ENCODE results near the gene FAM124A.
"Not testable (repeated sequence)": the region's sequence is repeated elsewhere in the genome, so short reads cannot be mapped to it uniquely, and the experiment has no call there.

FAM124A gene

DNA sequence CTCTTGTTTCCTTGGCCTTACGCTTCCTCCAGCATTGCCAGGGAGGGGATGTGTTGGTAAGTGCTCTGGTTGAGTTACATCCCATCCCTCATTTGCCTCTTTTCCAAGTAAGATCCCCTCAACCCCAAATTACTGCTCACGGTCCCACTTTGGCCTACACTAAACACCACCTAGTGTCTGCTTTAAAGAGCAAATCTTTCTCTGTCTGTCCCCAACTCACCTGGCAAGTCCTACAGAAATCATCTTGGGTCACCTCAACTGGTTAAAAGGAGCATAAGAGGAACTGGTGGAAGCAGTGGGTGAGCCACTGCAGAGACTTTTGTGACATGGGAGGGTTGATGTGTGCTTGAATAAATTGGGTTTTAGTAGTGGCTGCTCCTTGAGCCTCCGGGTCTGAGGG is 62.1 kb downstream of the FAM124A start:
- DNase-seq (ENCODE audit: extremely low spot score): no peak
- ChIA-PET CTCF (interaction anchor here (4.3 to 7.3 kb wide), 2 partner anchors 13 to 159 kb away, joined by 64 to 187 read pairs; no protein-coding TSS in a partner anchor), POLR2A (no interaction called here)
- TF ChIP-seq, protein P1, sequence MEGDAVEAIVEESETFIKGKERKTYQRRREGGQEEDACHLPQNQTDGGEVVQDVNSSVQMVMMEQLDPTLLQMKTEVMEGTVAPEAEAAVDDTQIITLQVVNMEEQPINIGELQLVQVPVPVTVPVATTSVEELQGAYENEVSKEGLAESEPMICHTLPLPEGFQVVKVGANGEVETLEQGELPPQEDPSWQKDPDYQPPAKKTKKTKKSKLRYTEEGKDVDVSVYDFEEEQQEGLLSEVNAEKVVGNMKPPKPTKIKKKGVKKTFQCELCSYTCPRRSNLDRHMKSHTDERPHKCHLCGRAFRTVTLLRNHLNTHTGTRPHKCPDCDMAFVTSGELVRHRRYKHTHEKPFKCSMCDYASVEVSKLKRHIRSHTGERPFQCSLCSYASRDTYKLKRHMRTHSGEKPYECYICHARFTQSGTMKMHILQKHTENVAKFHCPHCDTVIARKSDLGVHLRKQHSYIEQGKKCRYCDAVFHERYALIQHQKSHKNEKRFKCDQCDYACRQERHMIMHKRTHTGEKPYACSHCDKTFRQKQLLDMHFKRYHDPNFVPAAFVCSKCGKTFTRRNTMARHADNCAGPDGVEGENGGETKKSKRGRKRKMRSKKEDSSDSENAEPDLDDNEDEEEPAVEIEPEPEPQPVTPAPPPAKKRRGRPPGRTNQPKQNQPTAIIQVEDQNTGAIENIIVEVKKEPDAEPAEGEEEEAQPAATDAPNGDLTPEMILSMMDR (IDR thresholded peaks at IDR 0.05; ENCODE audit: control extremely low read depth, extremely low read depth, low read depth, missing control alignments): no peak

DNA sequence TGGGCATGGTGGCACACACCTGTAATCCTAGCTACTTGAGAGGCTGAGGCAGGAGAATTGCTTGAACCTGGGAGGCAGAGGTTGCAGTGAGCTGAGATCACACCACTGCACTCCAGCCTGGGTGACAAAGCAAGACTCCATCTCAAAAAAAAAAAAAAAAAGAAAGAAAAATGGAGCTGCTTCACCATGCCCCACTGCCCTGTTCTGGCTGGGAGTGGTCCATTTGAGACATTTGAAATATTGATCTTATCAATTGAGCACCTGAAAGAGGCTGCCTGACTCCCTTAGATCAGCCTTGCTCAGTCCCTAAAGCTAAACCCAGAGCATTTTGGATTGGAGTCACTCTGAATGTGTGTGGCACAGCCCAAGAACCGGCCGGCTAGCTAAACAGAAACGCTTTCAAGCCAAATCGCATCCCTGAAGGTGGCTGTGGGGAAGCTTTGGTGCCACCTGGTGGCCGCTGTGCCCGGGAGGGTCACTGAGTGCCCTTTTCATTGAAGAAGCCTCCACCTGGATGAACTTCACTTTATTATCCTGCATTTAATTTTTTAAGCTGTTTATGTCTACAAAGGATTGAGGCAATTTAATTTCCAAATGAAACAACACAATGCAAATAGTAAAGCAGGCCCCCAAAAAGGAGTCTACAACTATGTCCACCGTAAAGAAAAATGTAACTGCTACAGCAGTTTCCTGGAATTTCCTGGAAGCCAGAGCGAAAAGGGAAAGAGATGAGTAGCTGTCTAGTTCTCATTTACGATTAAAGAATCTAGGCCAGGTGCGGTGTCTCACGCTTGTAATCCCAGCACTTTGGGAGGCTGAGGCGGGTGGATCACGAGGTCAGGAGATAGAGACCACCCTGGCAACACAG is 64.2 kb downstream of the FAM124A start:
- POLR2A ChIA-PET: interaction anchor here (0.6 kb wide), 1 partner anchor 1350 kb away, joined by 3 read pairs; the partner anchor contains the start of gene SPRYD7
- DNase-seq (ENCODE audit: extremely low spot score): peak; percentile 76

DNA sequence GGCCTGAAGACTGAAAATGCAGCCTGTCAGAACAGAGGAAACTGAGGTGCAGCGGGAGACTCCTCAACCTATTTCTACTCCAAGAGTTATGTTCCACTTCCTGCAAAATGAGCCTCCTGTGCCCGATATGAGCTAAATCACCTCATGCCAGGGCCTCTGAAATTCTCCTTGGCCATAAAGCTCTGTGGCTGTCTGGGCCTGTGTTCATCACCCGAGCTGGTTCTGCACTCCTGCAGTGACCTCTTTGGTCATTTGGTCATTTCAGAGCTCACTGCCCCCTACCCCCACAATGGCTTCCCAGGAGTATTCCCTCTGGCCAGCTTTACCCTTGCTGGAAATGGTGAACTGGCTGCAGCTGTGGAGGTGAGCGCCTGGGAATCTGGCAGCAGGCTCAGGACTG is 65.6 kb downstream of the FAM124A start:
- TF ChIP-seq, protein P1 (IDR thresholded peaks at IDR 0.05; ENCODE audit: control extremely low read depth, extremely low read depth, low read depth, missing control alignments): no peak
- CTCF ChIA-PET: interaction anchor here (0.6 to 7.3 kb wide), 21 partner anchors 10 to 840 kb away, joined by 3 to 187 read pairs (median 7); no protein-coding TSS in a partner anchor
- POLR2A ChIA-PET: no interaction called here
- no peak for DNase-seq (ENCODE audit: extremely low spot score)

More for the DNA sequence above, 64.2 kb downstream of the FAM124A start:
- TF ChIP-seq, protein P1 (IDR thresholded peaks at IDR 0.05; ENCODE audit: control extremely low read depth, extremely low read depth, low read depth, missing control alignments): peak; percentile 93
- CTCF ChIA-PET: interaction anchor here (0.6 to 7.3 kb wide), 61 partner anchors 8 to 1311 kb away, joined by 3 to 187 read pairs (median 4); no protein-coding TSS in a partner anchor

DNA sequence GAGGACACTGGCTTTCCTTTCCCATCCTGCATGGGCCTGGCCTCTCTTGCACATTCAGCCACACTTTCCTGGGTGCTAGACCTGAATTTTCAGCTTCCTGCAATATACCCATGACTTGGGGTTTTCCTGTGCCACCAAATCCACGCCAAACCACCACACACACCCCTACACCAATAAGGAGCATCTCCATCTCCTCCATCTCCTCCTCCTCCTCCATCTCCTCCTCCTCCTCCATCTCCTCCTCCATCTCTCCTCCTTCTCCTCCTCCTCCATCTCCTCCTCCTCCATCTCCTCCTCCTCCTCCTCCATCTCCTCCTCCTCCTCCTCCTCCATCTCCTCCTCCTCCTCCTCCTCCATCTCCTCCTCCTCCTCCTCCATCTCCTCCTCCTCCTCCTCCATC is 66.1 kb downstream of the FAM124A start:
- POLR2A ChIA-PET; DNase-seq (ENCODE audit: extremely low spot score): not testable (repeated sequence)
- CTCF ChIA-PET: interaction anchor here (0.6 to 7.3 kb wide), 16 partner anchors 9 to 839 kb away, joined by 3 to 187 read pairs (median 6); no protein-coding TSS in a partner anchor

DNA sequence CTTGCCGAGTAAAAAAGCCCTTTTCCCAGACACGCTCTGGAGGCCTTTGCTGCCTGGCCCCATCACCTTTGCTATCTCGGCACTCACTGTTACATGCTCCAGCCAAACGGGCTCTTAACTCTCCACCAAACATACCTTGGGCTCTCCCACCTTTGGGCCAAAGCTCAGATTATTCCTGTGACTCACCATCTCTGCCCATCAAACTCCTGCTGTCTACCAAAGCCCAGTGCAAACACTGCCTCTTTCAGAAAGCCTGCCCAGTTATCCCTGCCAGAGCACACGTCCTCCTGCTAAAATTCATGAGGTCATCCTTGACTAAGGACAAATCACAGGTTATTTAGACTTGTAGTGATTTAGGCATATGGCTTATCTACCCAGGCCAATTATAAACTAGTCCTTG is 69.1 kb downstream of the FAM124A start:
- DNase-seq (ENCODE audit: extremely low spot score): no peak
- ChIA-PET CTCF (interaction anchor here (1.1 to 7.3 kb wide), 2 partner anchors 27 to 166 kb away, joined by 5 to 187 read pairs; no protein-coding TSS in a partner anchor), POLR2A (interaction anchor here (0.6 kb wide), 1 partner anchor 155 kb away, joined by 3 read pairs; no protein-coding TSS in a partner anchor)
- TF ChIP-seq, protein P1 (IDR thresholded peaks at IDR 0.05; ENCODE audit: control extremely low read depth, extremely low read depth, low read depth, missing control alignments): no peak

DNA sequence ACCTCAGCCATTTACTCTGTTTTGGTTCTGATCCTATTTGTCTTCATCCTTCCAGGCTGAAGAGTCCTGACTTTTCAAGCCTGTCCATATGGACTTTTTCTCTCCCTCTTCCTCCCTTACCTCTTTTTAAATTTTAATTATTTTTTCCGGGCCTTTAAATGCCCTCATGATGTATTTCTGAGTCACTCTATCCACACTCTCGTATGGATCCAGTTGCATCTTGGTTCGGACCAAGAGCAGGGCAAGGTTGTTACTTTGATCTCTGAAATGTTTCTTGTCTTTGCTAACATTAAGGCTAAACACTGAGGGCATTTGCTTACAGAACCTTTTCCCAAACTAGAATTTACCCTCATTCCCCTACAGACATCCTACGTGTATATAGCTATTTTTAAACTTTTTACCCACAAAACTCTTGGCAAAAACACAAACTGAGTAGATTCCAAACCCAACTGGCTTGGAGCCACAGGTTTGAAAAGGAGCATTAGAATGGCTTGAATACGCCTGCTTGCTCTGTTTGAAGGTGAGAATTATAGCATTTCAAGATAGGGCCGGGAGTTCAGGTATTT is 69.9 kb downstream of the FAM124A start:
- TF ChIP-seq, protein P1 (IDR thresholded peaks at IDR 0.05; ENCODE audit: control extremely low read depth, extremely low read depth, low read depth, missing control alignments): no peak
- DNase-seq (ENCODE audit: extremely low spot score): no peak
- CTCF ChIA-PET: no interaction called here
- POLR2A ChIA-PET: no interaction called here
